WI38 (cell line): ENCODE data around the gene ANGPT4.

ENCODE experiments used
- H3K4me3 ChIP-seq: 2 replicates; pipeline ENCODE4 v1.5.1; 2011; ENCODE audit warnings: low read depth, mild to moderate bottlenecking, control low read depth, low read length
- CTCF ChIP-seq: IDR thresholded peaks from 2 replicates; pipeline ENCODE4 v1.5.1; 2012; ENCODE audit warnings: low read depth, mild to moderate bottlenecking, control low read depth, low read length

ANGPT4 gene

GRCh38 chr20:914727-915498 is 1.2 kb downstream of the ANGPT4 start:
- TF ChIP-seq CTCF: no peak
- H3K4me3 ChIP-seq: no peak overlapping the region

GRCh38 chr20:913306-913849 is 2.8 kb downstream of the ANGPT4 start:
- H3K4me3 ChIP-seq: no peak overlapping the region
- no peak for TF ChIP-seq CTCF

GRCh38 chr20:911882-912600 is 4.1 kb downstream of the ANGPT4 start:
- no peak overlapping the region for H3K4me3 ChIP-seq
- no peak for TF ChIP-seq CTCF

- TF ChIP-seq CTCF: no peak
- H3K4me3 ChIP-seq: no peak overlapping the region
Observed at GRCh38 chr20:910870-911770, 5.0 kb downstream of the ANGPT4 start.

- no peak overlapping the region for H3K4me3 ChIP-seq
- TF ChIP-seq CTCF: no peak
Observed at GRCh38 chr20:910132-910869, 5.8 kb downstream of the ANGPT4 start.

GRCh38 chr20:909641-910040 is 6.5 kb downstream of the ANGPT4 start:
- no peak for TF ChIP-seq CTCF
- H3K4me3 ChIP-seq: no peak overlapping the region
